H9 (cell line): Measurements from ENCODE around the gene ZNF853. TPM values are rescaled to one million over a fixed set of nuclear protein-coding genes. Genes with fewer than 3 reads are reported as not detected.

ENCODE experiments used
- DNase-seq: peaks from one replicate; pipeline ENCODE4 v3.0.0-alpha.2; 2017
- H2AFZ ChIP-seq: one replicate; pipeline ENCODE4 v1.6.1; 2013; ENCODE audit warnings: mild to moderate bottlenecking, low read length, control low read depth, moderate library complexity
- H2AK5ac ChIP-seq: 2 replicates; pipeline ENCODE4 v1.6.1; 2013; ENCODE audit warnings: low read length, control low read depth, mixed read lengths; ENCODE audit not compliant: insufficient read length
- H2BK120ac ChIP-seq: one replicate; pipeline ENCODE4 v1.6.1; 2013; ENCODE audit warnings: low read depth, mild to moderate bottlenecking, low read length, control low read depth, inconsistent platforms; ENCODE audit not compliant: poor library complexity, severe bottlenecking
- H2BK12ac ChIP-seq: 2 replicates; pipeline ENCODE4 v1.6.1; 2013; ENCODE audit warnings: low read length, control low read depth, mixed read lengths, low read depth; ENCODE audit not compliant: insufficient read length
- H2BK15ac ChIP-seq: 2 replicates; pipeline ENCODE4 v1.6.1; 2013; ENCODE audit warnings: low read depth, low read length, control low read depth
- H2BK20ac ChIP-seq: one replicate; pipeline ENCODE4 v1.6.1; 2013; ENCODE audit warnings: low read depth, mild to moderate bottlenecking, low read length, control low read depth, inconsistent platforms; ENCODE audit not compliant: poor library complexity, severe bottlenecking
- H2BK5ac ChIP-seq: 2 replicates; pipeline ENCODE4 v1.6.1; 2013; ENCODE audit warnings: low read length, control low read depth, mixed read lengths; ENCODE audit not compliant: insufficient read length
- H3K14ac ChIP-seq: 2 replicates; pipeline ENCODE4 v1.6.1; 2013; ENCODE audit warnings: low read length, control low read depth; ENCODE audit not compliant: insufficient read depth
- H3K18ac ChIP-seq: 2 replicates; pipeline ENCODE4 v1.6.1; 2013; ENCODE audit warnings: low read depth, mild to moderate bottlenecking, mixed read lengths, low read length, control low read depth; ENCODE audit not compliant: insufficient read length
- H3K23ac ChIP-seq: 2 replicates; pipeline ENCODE4 v1.6.1; 2013; ENCODE audit warnings: low read length, control low read depth, mixed read lengths, low read depth; ENCODE audit not compliant: insufficient read length
- H3K23me2 ChIP-seq: 2 replicates; pipeline ENCODE4 v1.6.1; 2013; ENCODE audit warnings: low read depth, mild to moderate bottlenecking, mixed read lengths, low read length, control low read depth; ENCODE audit not compliant: insufficient read length, poor library complexity, severe bottlenecking
- H3K27ac ChIP-seq: 2 replicates; pipeline ENCODE4 v1.5.1; 2013; ENCODE audit warnings: low read length, control low read depth, mixed read lengths, low read depth; ENCODE audit not compliant: insufficient read length
- H3K27me3 ChIP-seq: 2 replicates; pipeline ENCODE4 v1.6.1; 2013; ENCODE audit warnings: low read length, control low read depth, inconsistent platforms; ENCODE audit not compliant: insufficient read depth
- H3K4ac ChIP-seq: 2 replicates; pipeline ENCODE4 v1.6.1; 2013; ENCODE audit warnings: low read depth, mild to moderate bottlenecking, control low read depth, inconsistent platforms, low read length, moderate library complexity
- H3K4me1 ChIP-seq: 2 replicates; pipeline ENCODE4 v1.6.1; 2013; ENCODE audit warnings: low read length, control low read depth, inconsistent platforms; ENCODE audit not compliant: insufficient read depth
- H3K4me2 ChIP-seq: 2 replicates; pipeline ENCODE4 v1.6.1; 2013; ENCODE audit warnings: low read length, control low read depth, mixed read lengths; ENCODE audit not compliant: insufficient read length, insufficient read depth
- H3K56ac ChIP-seq: 2 replicates; pipeline ENCODE4 v1.6.1; 2013; ENCODE audit warnings: low read depth, mild to moderate bottlenecking, mixed read lengths, low read length, control low read depth; ENCODE audit not compliant: insufficient read length
- H3K79me1 ChIP-seq: 2 replicates; pipeline ENCODE4 v1.6.1; 2013; ENCODE audit warnings: low read depth, mild to moderate bottlenecking, moderate library complexity, low read length, control low read depth, inconsistent platforms; ENCODE audit not compliant: insufficient read depth, poor library complexity, severe bottlenecking
- H3K79me2 ChIP-seq: 2 replicates; pipeline ENCODE4 v1.6.1; 2013; ENCODE audit warnings: low read length, control low read depth, inconsistent platforms; ENCODE audit not compliant: insufficient read depth
- H3K9ac ChIP-seq: 2 replicates; pipeline ENCODE4 v1.6.1; 2013; ENCODE audit warnings: low read length, control low read depth, mixed read lengths; ENCODE audit not compliant: insufficient read length; ENCODE audit errors: extremely low read depth
- H3K9me3 ChIP-seq: one replicate; pipeline ENCODE4 v1.6.1; 2013; ENCODE audit warnings: low read depth, low read length, inconsistent platforms; ENCODE audit not compliant: control insufficient read depth
- H3T11ph ChIP-seq: one replicate; pipeline ENCODE4 v1.6.1; 2013; ENCODE audit warnings: mild to moderate bottlenecking, low read length, control low read depth, inconsistent platforms
- H4K20me1 ChIP-seq: one replicate; pipeline ENCODE4 v1.6.1; 2013; ENCODE audit not compliant: control insufficient read depth, insufficient read length, insufficient read depth
- H4K5ac ChIP-seq: 2 replicates; pipeline ENCODE4 v1.6.1; 2013; ENCODE audit warnings: low read depth, mild to moderate bottlenecking, mixed read lengths, low read length, control low read depth; ENCODE audit not compliant: insufficient read length
- H4K8ac ChIP-seq: replicated peaks from 2 replicates; pipeline ENCODE4 v1.6.1; 2013; ENCODE audit warnings: low read length, control low read depth, mixed read lengths, low read depth; ENCODE audit not compliant: insufficient read length
- H4K91ac ChIP-seq: 2 replicates; pipeline ENCODE4 v1.6.1; 2013; ENCODE audit warnings: low read depth, mild to moderate bottlenecking, moderate library complexity, mixed read lengths, low read length, control low read depth; ENCODE audit not compliant: insufficient read length
- H3K27ac Mint-ChIP-seq, 3 experiments: 2 replicates in 2 of 3; 3 replicates in 1 of 3; pipeline ENCODE4 v1.8.0; 2020 to 2021; ENCODE audit warnings: mixed read lengths in 3 of 3, mild to moderate bottlenecking in 1 of 3, moderate library complexity in 1 of 3
- H3K27me3 Mint-ChIP-seq: 2 replicates; pipeline ENCODE4 v1.8.0; 2021; ENCODE audit warnings: low read depth, mild to moderate bottlenecking, moderate library complexity, mixed read lengths
- H3K36me3 Mint-ChIP-seq, 3 experiments: 2 replicates in 2 of 3; 3 replicates in 1 of 3; pipeline ENCODE4 v1.8.0; 2020 to 2021; ENCODE audit warnings: low read depth in 3 of 3, mixed read lengths in 3 of 3; ENCODE audit not compliant: insufficient read depth in 1 of 3
- H3K4me1 Mint-ChIP-seq, 2 experiments: 2 replicates each; pipeline ENCODE4 v1.8.0; 2020; ENCODE audit warnings: mixed read lengths in 2 of 2
- H3K4me3 Mint-ChIP-seq, 2 experiments: 2 replicates in 1 of 2; 3 replicates in 1 of 2; pipeline ENCODE4 v1.8.0; 2020 to 2021; ENCODE audit warnings: mild to moderate bottlenecking in 2 of 2, mixed read lengths in 2 of 2, moderate library complexity in 1 of 2
- H3K9me3 Mint-ChIP-seq, 2 experiments: 2 replicates in 1 of 2; 3 replicates in 1 of 2; pipeline ENCODE4 v1.8.0; 2020; ENCODE audit warnings: mild to moderate bottlenecking in 2 of 2, mixed read lengths in 2 of 2, moderate library complexity in 1 of 2
- CTCF ChIP-seq: fragments of 200-600 bp; sonication (generic); conservative IDR thresholded peaks from 3 replicates; pipeline ENCODE4 v1.8.0; 2021; ENCODE audit warnings: antibody characterized with exemption, mild to moderate bottlenecking
- WGBS: extraction: QIAGEN DNeasy Blood & Tissue Kit; methylation state at CpG from one replicate; pipeline ENCODE4 v1.1.7; 2013; ENCODE audit warnings: missing lambda C conversion rate, low lambda C conversion rate, mixed read lengths; ENCODE audit not compliant: insufficient read length; ENCODE audit errors: extremely low coverage; 5-methylcytosine and 5-hydroxymethylcytosine counted together
- total RNA-seq: library from RNA; stranded (reverse); gene quantifications from 2 replicates; pipeline ENCODE4 v1.2.1, GENCODE V29; 2021

Gene ZNF853
- total RNA-seq, 1 experiment from 2014 or later, result 9.6 TPM

- H3K27ac ChIP-seq, result no peak overlapping the region
- H3K27ac Mint-ChIP-seq, result no peak overlapping the region
- no peaks in the 10 kb centered on the region for H4K20me1 ChIP-seq
- no peak overlapping the region for H3K56ac ChIP-seq
- H3K18ac ChIP-seq, result no peak overlapping the region
- no peaks in the 10 kb centered on the region for H3K79me1 ChIP-seq
- H4K8ac ChIP-seq, result no peak overlapping the region
- no peak overlapping the region for H3T11ph ChIP-seq
- no peak for TF ChIP-seq CTCF
- no peak overlapping the region for H3K9ac ChIP-seq
- H3K4me1 ChIP-seq, result peaks cover 5% of the 10 kb centered on the region
- H2BK120ac ChIP-seq, result no peak overlapping the region
- H3K9me3 Mint-ChIP-seq, result no peaks in the 10 kb centered on the region; a peak in 1 of 5 replicates
- H3K27me3 Mint-ChIP-seq, result no peaks in the 10 kb centered on the region; the same call in 1 of the 2 replicates
- no peak overlapping the region for H2BK15ac ChIP-seq
- H2AFZ ChIP-seq, result no peak overlapping the region
- no peak overlapping the region for H2BK12ac ChIP-seq
- peaks cover 0 to 15% (median 9%) of the 10 kb centered on the region in 3 experiments; a peak in 6 of 7 replicates for H3K36me3 Mint-ChIP-seq
- H2BK5ac ChIP-seq, result no peak overlapping the region
- H2BK20ac ChIP-seq, result no peak overlapping the region
- WGBS, result no CpG with 5 or more reads among the region's 7 CpGs
- H3K27me3 ChIP-seq, result no peaks in the 10 kb centered on the region
- no peak for DNase-seq
- peaks cover 11% of the 10 kb centered on the region for H3K23me2 ChIP-seq
- no peak overlapping the region for H2AK5ac ChIP-seq
- H3K14ac ChIP-seq, result no peak overlapping the region
- no peak overlapping the region for H4K91ac ChIP-seq
- H3K9me3 ChIP-seq, result no peaks in the 10 kb centered on the region
- no peak overlapping the region for H3K4ac ChIP-seq
- no peak overlapping the region; a peak in 1 of 5 replicates for H3K4me3 Mint-ChIP-seq
- peaks cover 9 to 14% of the 10 kb centered on the region in 2 experiments for H3K4me1 Mint-ChIP-seq
- H4K5ac ChIP-seq, result no peak overlapping the region
- H3K23ac ChIP-seq, result no peak overlapping the region
- no peak overlapping the region for H3K4me2 ChIP-seq
- no peaks in the 10 kb centered on the region for H3K79me2 ChIP-seq
Observed at GRCh38 chr7:6612819-6613218, 2.6 kb upstream of the ZNF853 start.
